Mammary epithelial cell (primary cell): Measurements from ENCODE around the gene KCNN2.

Experiments used
- EZH2 ChIP-seq: IDR thresholded peaks from 2 replicates; pipeline ENCODE4 v1.6.1; 2012; ENCODE audit warnings: low read length, inconsistent platforms, borderline replicate concordance
- TF ChIP-seq, protein P1 (sequence below), 2 donors: IDR thresholded peaks in 1 of 2; conservative IDR thresholded peaks in 1 of 2; 2 replicates each; pipeline ENCODE4 v1.5.1; 2011 to 2012; ENCODE audit warnings: inconsistent platforms in 2 of 2, low read length in 2 of 2, mild to moderate bottlenecking in 2 of 2, control low read depth in 1 of 2, low read depth in 1 of 2; ENCODE audit not compliant: insufficient read depth in 1 of 2; ENCODE audit errors: extremely low read depth in 1 of 2

DNA sequence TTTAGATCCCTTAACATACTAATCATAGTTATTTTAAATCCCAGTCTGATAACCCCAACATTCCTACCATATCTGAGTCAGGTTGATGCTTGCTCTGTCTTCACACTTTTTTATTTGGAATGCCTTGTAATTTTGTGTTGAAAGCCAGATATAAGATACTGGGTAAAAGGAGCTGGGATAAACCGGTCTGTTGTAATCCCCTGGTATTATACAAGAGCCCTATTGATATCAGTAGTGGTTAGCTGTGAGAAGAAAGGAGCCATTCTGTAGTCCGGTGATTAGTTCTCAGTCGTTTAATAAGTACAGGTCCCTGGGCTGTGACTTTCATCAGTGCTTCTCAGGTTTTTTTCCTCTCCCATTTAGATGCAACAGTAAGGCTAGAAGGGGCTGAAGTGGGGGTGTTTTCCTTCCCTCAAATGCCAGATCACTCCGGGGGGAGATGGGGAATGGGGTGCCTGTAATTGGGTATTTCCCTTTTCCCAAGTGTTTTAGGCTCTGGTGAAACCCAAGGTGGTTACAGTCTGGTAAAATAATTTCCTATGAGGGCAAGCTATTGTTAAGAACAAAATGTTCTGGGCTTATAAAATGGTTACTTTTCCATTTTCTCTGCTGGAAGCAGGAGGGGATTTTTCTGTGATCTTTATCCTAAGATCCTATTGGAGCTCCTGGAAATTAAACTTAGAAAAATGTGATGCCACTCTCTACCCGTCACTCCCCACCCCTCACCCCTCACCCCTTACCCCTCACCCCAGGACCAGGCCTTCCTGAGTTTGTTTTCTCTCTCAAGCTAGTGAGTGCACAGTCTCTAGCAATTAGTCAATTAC lies 72.7 kb downstream of the KCNN2 start:
- TF ChIP-seq, protein P1, sequence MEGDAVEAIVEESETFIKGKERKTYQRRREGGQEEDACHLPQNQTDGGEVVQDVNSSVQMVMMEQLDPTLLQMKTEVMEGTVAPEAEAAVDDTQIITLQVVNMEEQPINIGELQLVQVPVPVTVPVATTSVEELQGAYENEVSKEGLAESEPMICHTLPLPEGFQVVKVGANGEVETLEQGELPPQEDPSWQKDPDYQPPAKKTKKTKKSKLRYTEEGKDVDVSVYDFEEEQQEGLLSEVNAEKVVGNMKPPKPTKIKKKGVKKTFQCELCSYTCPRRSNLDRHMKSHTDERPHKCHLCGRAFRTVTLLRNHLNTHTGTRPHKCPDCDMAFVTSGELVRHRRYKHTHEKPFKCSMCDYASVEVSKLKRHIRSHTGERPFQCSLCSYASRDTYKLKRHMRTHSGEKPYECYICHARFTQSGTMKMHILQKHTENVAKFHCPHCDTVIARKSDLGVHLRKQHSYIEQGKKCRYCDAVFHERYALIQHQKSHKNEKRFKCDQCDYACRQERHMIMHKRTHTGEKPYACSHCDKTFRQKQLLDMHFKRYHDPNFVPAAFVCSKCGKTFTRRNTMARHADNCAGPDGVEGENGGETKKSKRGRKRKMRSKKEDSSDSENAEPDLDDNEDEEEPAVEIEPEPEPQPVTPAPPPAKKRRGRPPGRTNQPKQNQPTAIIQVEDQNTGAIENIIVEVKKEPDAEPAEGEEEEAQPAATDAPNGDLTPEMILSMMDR (conservative IDR thresholded peaks at IDR 0.05 in 1 of 2, IDR thresholded peaks at IDR 0.05 in 1 of 2; ENCODE audit: extremely low read depth in 1 of 2, insufficient read depth in 1 of 2, low read depth in 1 of 2, low read length in 2 of 2) = no peak
- no peak for TF ChIP-seq EZH2
